Stimulated activated CD4-positive, alpha-beta T cell treated with anti-CD3 and anti-CD28 coated beads, Interleukin-15, amount 100 ng/mL, for 1 hour (primary cell): Measurements from ENCODE around the gene SEPTIN6.

Experiments used
- DNase-seq, 2 donors: peaks; one replicate each; pipeline ENCODE4 v3.0.0-alpha.2; 2020; ENCODE audit warnings: low read depth in 1 of 2, low spot score in 1 of 2

The SEPTIN6 gene

DNA sequence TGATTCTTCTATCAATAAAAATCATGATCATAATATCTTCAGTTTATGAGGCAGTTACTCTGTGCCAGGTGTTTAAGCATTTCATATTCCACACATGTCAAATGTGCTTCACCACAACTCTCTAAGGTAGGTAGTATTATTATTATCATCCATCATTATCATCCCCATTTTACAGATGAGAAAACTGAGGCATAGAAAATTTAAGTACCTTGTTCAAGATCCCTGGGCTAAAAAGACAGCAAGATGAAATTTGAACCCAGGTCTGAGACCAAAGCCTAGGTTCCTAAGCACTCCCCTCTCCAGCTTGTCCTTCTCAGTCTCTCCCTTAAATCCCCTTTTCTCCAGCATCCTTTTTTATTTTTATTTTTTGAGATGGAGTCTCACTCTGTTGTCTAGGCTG, 33.4 kb downstream of the SEPTIN6 start:
- DNase-seq: no peak

DNA sequence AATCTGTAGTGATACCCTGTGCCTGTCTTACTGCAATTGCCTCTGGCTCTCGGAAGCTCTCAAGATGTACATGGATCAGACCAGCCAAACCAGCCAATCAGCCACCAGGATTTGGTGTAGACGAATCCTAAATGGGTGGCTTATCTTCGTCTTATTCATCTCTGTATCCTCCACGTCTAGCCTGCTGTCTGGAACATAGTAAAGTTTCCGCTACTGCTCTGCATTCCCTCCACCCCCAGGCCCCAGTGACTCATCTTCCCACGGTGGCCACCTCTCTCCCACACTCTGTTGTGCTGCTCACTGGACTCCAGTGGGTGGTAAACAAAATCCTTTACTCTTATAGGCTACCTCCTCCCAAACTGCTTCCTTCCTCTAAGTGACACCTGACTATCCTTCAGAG, 37.8 kb downstream of the SEPTIN6 start:
- DNase-seq: peak; percentile 40 to 44

DNA sequence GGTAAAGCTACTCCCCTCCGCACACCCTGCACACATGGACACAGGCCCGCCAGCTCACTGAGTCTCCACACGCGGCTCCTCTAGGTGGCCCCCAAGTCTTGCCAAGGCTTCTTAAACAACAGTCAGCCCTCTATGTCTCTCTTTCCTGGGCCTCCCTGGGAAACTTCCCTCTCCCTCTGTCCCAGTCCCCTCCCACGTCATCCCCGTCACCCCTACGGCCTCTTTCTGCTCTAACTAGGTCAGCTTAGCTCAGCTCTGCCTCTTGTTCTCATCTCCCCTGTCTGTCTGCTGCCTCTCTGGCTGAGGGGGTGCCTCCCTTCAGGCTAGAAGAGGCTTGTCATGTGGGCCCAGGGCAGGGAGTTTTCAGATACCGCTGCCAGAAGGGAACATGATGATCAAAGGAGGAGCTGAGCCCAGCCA, 38.8 kb downstream of the SEPTIN6 start:
- DNase-seq: no peak

DNA sequence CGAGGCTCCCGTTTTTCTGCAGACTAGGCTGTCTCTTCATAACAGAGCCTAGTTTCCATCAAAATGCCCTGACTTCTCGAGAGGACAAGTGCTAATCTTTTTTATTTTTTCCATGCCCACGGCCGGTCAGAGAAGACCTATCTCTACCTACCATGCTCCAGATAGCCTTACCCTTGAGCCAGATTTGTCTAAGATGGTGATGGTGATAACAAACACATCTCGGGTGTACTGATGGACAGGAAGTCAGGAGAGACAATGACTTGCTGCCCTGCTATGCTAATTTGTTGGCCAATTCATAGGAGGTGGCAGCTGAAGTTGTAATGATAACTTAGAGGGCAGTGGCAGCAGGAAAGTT, 44.6 kb downstream of the SEPTIN6 start:
- DNase-seq: no peak

DNA sequence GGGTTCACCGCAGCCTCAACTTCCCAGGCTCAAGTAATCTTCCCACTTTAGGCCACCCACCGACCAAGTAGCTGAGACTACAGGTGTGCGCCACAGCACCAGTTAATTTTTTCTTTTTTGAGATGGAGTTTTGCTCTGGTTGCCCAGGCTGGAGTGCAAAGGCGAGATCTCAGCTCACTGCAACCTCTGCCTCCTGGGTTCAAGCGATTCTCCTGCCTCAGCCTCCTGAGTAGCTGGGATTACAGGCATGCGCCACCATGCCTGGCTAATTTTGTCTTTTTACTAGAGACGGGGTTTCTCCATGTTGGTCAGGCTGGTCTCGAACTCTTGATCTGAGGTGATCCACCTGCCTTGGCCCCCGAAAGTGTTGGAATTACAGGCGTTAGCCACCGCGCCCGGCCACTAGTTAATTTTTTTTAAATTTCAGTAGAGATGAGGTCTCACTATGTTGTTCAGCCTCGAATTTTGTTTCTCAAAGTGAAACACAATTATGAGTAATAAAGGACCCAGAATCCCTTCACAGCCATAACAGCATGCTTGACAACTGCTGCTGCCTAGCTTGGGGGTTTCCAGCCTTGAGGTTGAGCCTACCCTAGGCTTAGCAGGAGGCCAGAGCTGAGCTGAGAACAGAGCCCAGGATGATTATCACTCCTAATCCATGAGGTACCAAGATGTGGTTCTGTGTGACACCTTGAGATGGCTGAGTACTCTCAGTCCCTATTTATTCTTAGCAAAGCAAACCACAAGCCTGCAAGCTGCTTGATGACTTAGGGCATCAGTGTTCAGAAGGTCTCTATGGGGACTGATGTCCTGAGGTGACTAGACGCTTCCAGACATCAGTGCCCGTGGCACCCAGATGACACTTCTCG, 45.2 kb downstream of the SEPTIN6 start:
- peak in 1 of 2 donors; percentile 25 for DNase-seq

DNA sequence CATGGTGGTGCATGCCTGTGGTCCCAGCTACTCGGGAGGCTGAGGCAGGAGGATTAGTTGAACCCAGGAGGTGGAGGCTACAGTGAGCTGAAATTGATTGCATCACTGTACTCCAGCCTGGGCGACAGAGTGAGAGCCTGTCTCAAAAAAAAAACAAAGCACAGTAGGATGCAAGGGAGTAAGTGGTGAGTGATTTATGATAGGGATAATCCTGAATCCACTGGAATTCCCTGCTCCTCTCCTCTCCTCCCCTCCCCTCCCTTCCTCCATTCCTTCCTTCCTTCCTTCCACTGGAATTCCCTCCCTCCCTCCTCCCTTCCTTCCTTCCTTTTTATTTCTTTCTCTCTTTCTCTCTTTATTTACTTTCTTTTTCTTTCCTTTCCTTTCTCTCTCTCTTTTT, 45.9 kb downstream of the SEPTIN6 start:
- DNase-seq: no peak

DNA sequence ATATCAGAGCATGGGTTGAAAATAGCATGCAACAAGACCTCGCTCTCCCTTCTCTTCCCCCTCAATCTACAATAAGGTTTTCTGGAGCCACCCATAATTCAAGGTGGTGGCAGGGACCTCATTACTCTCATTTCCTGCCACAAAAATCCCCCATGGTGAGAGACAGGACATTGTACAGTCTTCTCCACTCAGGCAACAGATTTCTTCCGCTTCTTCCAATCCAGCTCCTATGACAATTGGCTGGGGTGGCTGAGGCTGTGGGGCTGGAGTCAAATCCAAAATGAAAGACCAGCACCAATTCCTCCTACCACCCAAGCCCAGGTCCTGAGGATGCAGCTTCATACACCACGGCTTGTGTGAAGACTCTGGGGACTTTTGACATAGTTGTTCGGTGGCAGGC, 46.5 kb downstream of the SEPTIN6 start:
- no peak for DNase-seq

DNA sequence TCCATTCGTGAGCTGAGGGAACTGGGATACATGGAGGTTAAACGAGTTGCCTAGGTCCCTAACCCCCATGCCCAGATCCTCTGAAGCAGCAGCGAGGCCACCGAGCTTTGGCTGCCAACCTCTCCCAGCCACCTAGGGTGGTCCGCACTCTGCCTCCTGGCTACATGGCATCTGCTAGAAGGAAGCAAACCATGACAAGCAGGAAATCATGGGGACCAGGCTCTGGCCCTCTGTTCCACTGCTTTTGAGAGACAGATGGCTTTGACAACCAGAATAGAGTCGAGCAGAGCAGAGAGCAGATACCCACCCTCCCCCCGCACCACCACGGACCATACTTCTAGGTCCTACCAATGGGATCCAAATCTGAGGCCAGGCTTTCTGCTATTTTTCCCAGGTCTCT, 49.3 kb downstream of the SEPTIN6 start:
- no peak for DNase-seq
